ENCODE results near the gene TUBA4A.
A peak's percentile ranks its signal among the peaks of the same experiment; 100 is the strongest.
"Not testable (repeated sequence)": the region's sequence is repeated elsewhere in the genome, so short reads cannot be mapped to it uniquely, and the experiment has no call there.

Gene TUBA4A

GRCh38 chr2:219270055-219270372 lies 16.3 kb upstream of the TUBA4A start:
- no peaks in the 10 kb centered on the region for H3K27me3 ChIP-seq (replicated peaks; ENCODE audit: control insufficient read depth, insufficient read depth, low read length, poor library complexity, severe bottlenecking)
- no peaks in the 10 kb centered on the region for H3K9me3 ChIP-seq (ENCODE audit: control insufficient read depth, low read length)
- no peak for DNase-seq
- H3K36me3 ChIP-seq (ENCODE audit: control insufficient read depth, insufficient read depth, low read length), result no peaks in the 10 kb centered on the region
- H3K4me3 ChIP-seq (ENCODE audit: insufficient read depth, low read depth, low read length, poor library complexity, severe bottlenecking), result no peak overlapping the region
- no peaks in the 10 kb centered on the region for H3K4me1 ChIP-seq (ENCODE audit: control insufficient read depth, insufficient read depth, low read length, poor library complexity, severe bottlenecking)
- H3K27ac ChIP-seq (ENCODE audit: insufficient read depth, low read length, poor library complexity, severe bottlenecking), result no peak overlapping the region

GRCh38 chr2:219269362-219270054 lies 15.8 kb upstream of the TUBA4A start:
- H3K9me3 ChIP-seq (ENCODE audit: control insufficient read depth, low read length), result no peaks in the 10 kb centered on the region
- H3K4me1 ChIP-seq (ENCODE audit: control insufficient read depth, insufficient read depth, low read length, poor library complexity, severe bottlenecking), result no peaks in the 10 kb centered on the region
- no peaks in the 10 kb centered on the region for H3K27me3 ChIP-seq (replicated peaks; ENCODE audit: control insufficient read depth, insufficient read depth, low read length, poor library complexity, severe bottlenecking)
- H3K4me3 ChIP-seq (ENCODE audit: insufficient read depth, low read depth, low read length, poor library complexity, severe bottlenecking), result no peak overlapping the region
- DNase-seq, result no peak
- H3K36me3 ChIP-seq (ENCODE audit: control insufficient read depth, insufficient read depth, low read length), result no peaks in the 10 kb centered on the region
- H3K27ac ChIP-seq (ENCODE audit: insufficient read depth, low read length, poor library complexity, severe bottlenecking), result no peak overlapping the region

GRCh38 chr2:219268294-219268693 lies 14.6 kb upstream of the TUBA4A start:
- Histone ChIP-seq H3K27ac (ENCODE audit: insufficient read depth, low read length, poor library complexity, severe bottlenecking) (no peak overlapping the region), H3K27me3 (replicated peaks; ENCODE audit: control insufficient read depth, insufficient read depth, low read length, poor library complexity, severe bottlenecking) (no peaks in the 10 kb centered on the region), H3K4me3 (ENCODE audit: insufficient read depth, low read depth, low read length, poor library complexity, severe bottlenecking) (no peak overlapping the region), H3K36me3 (ENCODE audit: control insufficient read depth, insufficient read depth, low read length) (no peaks in the 10 kb centered on the region), H3K9me3 (ENCODE audit: control insufficient read depth, low read length) (no peaks in the 10 kb centered on the region), H3K4me1 (ENCODE audit: control insufficient read depth, insufficient read depth, low read length, poor library complexity, severe bottlenecking) (no peaks in the 10 kb centered on the region)
- no peak for DNase-seq

GRCh38 chr2:219266886-219267285 lies 13.2 kb upstream of the TUBA4A start:
- H3K27me3 ChIP-seq (replicated peaks; ENCODE audit: control insufficient read depth, insufficient read depth, low read length, poor library complexity, severe bottlenecking), result no peaks in the 10 kb centered on the region
- no peak for DNase-seq
- H3K9me3 ChIP-seq (ENCODE audit: control insufficient read depth, low read length), result no peaks in the 10 kb centered on the region
- no peaks in the 10 kb centered on the region for H3K36me3 ChIP-seq (ENCODE audit: control insufficient read depth, insufficient read depth, low read length)
- H3K4me1 ChIP-seq (ENCODE audit: control insufficient read depth, insufficient read depth, low read length, poor library complexity, severe bottlenecking), result no peaks in the 10 kb centered on the region
- no peak overlapping the region for H3K27ac ChIP-seq (ENCODE audit: insufficient read depth, low read length, poor library complexity, severe bottlenecking)
- no peak overlapping the region for H3K4me3 ChIP-seq (ENCODE audit: insufficient read depth, low read depth, low read length, poor library complexity, severe bottlenecking)

- Histone ChIP-seq H3K36me3 (ENCODE audit: control insufficient read depth, insufficient read depth, low read length) (no peaks in the 10 kb centered on the region), H3K27ac (ENCODE audit: insufficient read depth, low read length, poor library complexity, severe bottlenecking) (no peak overlapping the region), H3K9me3 (ENCODE audit: control insufficient read depth, low read length) (no peaks in the 10 kb centered on the region), H3K27me3 (replicated peaks; ENCODE audit: control insufficient read depth, insufficient read depth, low read length, poor library complexity, severe bottlenecking) (no peaks in the 10 kb centered on the region), H3K4me1 (ENCODE audit: control insufficient read depth, insufficient read depth, low read length, poor library complexity, severe bottlenecking) (no peaks in the 10 kb centered on the region), H3K4me3 (ENCODE audit: insufficient read depth, low read depth, low read length, poor library complexity, severe bottlenecking) (no peak overlapping the region)
- no peak for DNase-seq
These were observed 12.5 kb upstream of the TUBA4A start for GRCh38 chr2:219266232-219266631.

GRCh38 chr2:219261024-219261855 lies 7.5 kb upstream of the TUBA4A start:
- no peak for DNase-seq
- Histone ChIP-seq H3K27me3 (replicated peaks; ENCODE audit: control insufficient read depth, insufficient read depth, low read length, poor library complexity, severe bottlenecking) (no peaks in the 10 kb centered on the region), H3K4me1 (ENCODE audit: control insufficient read depth, insufficient read depth, low read length, poor library complexity, severe bottlenecking) (no peaks in the 10 kb centered on the region), H3K36me3 (ENCODE audit: control insufficient read depth, insufficient read depth, low read length) (no peaks in the 10 kb centered on the region), H3K27ac (ENCODE audit: insufficient read depth, low read length, poor library complexity, severe bottlenecking) (no peak overlapping the region), H3K9me3 (ENCODE audit: control insufficient read depth, low read length) (no peaks in the 10 kb centered on the region), H3K4me3 (ENCODE audit: insufficient read depth, low read depth, low read length, poor library complexity, severe bottlenecking) (no peak overlapping the region)

GRCh38 chr2:219258942-219259341 lies 5.2 kb upstream of the TUBA4A start:
- not testable (repeated sequence) for H3K9me3 ChIP-seq (ENCODE audit: control insufficient read depth, low read length); H3K4me3 ChIP-seq (ENCODE audit: insufficient read depth, low read depth, low read length, poor library complexity, severe bottlenecking); H3K4me1 ChIP-seq (ENCODE audit: control insufficient read depth, insufficient read depth, low read length, poor library complexity, severe bottlenecking); H3K27me3 ChIP-seq (replicated peaks; ENCODE audit: control insufficient read depth, insufficient read depth, low read length, poor library complexity, severe bottlenecking); H3K36me3 ChIP-seq (ENCODE audit: control insufficient read depth, insufficient read depth, low read length); H3K27ac ChIP-seq (ENCODE audit: insufficient read depth, low read length, poor library complexity, severe bottlenecking); DNase-seq

GRCh38 chr2:219254590-219255201 lies 978 bp upstream of the TUBA4A start:
- Histone ChIP-seq H3K4me3 (ENCODE audit: insufficient read depth, low read depth, low read length, poor library complexity, severe bottlenecking) (peak overlapping the region; percentile 87), H3K27me3 (replicated peaks; ENCODE audit: control insufficient read depth, insufficient read depth, low read length, poor library complexity, severe bottlenecking) (no peaks in the 10 kb centered on the region), H3K9me3 (ENCODE audit: control insufficient read depth, low read length) (no peaks in the 10 kb centered on the region), H3K4me1 (ENCODE audit: control insufficient read depth, insufficient read depth, low read length, poor library complexity, severe bottlenecking) (peaks cover 29% of the 10 kb centered on the region), H3K27ac (ENCODE audit: insufficient read depth, low read length, poor library complexity, severe bottlenecking) (peak overlapping the region; percentile 94), H3K36me3 (ENCODE audit: control insufficient read depth, insufficient read depth, low read length) (peaks cover 12% of the 10 kb centered on the region)
- DNase-seq, result peak in 1 of 3 donors; percentile 41

GRCh38 chr2:219252900-219253752 lies 592 bp downstream of the TUBA4A start, which contains the start of gene TUBA4B:
TSS of gene TUBA4B (plus strand) at chr2:219253243. CDS start at chr2:219253408, 165 bp downstream.
- peaks cover 12% of the 10 kb centered on the region for H3K36me3 ChIP-seq (ENCODE audit: control insufficient read depth, insufficient read depth, low read length)
- no peaks in the 10 kb centered on the region for H3K9me3 ChIP-seq (ENCODE audit: control insufficient read depth, low read length)
- H3K27me3 ChIP-seq (replicated peaks; ENCODE audit: control insufficient read depth, insufficient read depth, low read length, poor library complexity, severe bottlenecking), result no peaks in the 10 kb centered on the region
- H3K27ac ChIP-seq (ENCODE audit: insufficient read depth, low read length, poor library complexity, severe bottlenecking), result peak within 1 kb of the TSS; percentile 94
- H3K4me1 ChIP-seq (ENCODE audit: control insufficient read depth, insufficient read depth, low read length, poor library complexity, severe bottlenecking), result peaks cover 43% of the 10 kb centered on the region
- H3K4me3 ChIP-seq (ENCODE audit: insufficient read depth, low read depth, low read length, poor library complexity, severe bottlenecking), result peak within 1 kb of the TSS; percentile 87
- peak in 1 of 3 donors; percentile 30 for DNase-seq
